Nephron progenitor cell (in vitro differentiated cells): Measurements from ENCODE around the gene RASA2.

Experiments
- DNase-seq: peaks from one replicate; pipeline ENCODE4 v3.0.0; 2021
- H3K27ac Mint-ChIP-seq: 2 replicates; pipeline ENCODE4 v1.8.0; 2021; ENCODE audit warnings: mild to moderate bottlenecking, moderate library complexity, mixed read lengths
- H3K27me3 Mint-ChIP-seq: 2 replicates; pipeline ENCODE4 v1.8.0; 2021; ENCODE audit warnings: mild to moderate bottlenecking, low read depth, mixed read lengths; ENCODE audit not compliant: poor library complexity
- H3K36me3 Mint-ChIP-seq: 2 replicates; pipeline ENCODE4 v1.8.0; 2021; ENCODE audit warnings: low read depth, mixed read lengths
- H3K4me1 Mint-ChIP-seq: 2 replicates; pipeline ENCODE4 v1.8.0; 2021; ENCODE audit warnings: mixed read lengths
- H3K4me3 Mint-ChIP-seq: 2 replicates; pipeline ENCODE4 v1.8.0; 2021; ENCODE audit warnings: mild to moderate bottlenecking, moderate library complexity, mixed read lengths
- H3K9me3 Mint-ChIP-seq: 2 replicates; pipeline ENCODE4 v1.8.0; 2021; ENCODE audit warnings: mild to moderate bottlenecking, moderate library complexity, mixed read lengths
- TF ChIP-seq, protein P1 (sequence below): fragments of 200-600 bp; sonication (generic); IDR thresholded peaks from 2 replicates; pipeline ENCODE4 v1.5.0; 2021; ENCODE audit warnings: antibody characterized with exemption

Gene RASA2

DNA sequence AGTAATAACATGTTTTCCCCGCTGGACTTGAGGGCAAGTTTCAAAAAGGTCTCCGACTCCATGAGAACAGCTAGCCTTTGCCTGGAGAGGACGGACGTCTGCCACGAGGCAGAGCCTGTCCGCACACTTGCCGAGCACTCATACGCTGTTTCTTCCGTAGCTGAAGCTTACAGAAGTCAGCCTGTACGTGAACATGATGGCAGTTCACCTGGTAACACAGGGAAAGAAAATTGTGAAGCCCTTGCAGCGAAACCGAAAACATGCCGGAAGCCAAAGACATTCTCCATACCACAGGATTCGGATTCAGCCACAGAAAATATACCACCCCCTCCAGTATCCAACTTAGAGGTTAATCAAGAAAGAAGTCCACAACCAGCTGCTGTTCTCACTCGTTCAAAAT is 43.9 kb upstream of the RASA2 start:
- peaks cover 4% of the 10 kb centered on the region for H3K27me3 Mint-ChIP-seq
- no peak overlapping the region for H3K27ac Mint-ChIP-seq
- no peak overlapping the region for H3K4me3 Mint-ChIP-seq
- TF ChIP-seq, protein P1, sequence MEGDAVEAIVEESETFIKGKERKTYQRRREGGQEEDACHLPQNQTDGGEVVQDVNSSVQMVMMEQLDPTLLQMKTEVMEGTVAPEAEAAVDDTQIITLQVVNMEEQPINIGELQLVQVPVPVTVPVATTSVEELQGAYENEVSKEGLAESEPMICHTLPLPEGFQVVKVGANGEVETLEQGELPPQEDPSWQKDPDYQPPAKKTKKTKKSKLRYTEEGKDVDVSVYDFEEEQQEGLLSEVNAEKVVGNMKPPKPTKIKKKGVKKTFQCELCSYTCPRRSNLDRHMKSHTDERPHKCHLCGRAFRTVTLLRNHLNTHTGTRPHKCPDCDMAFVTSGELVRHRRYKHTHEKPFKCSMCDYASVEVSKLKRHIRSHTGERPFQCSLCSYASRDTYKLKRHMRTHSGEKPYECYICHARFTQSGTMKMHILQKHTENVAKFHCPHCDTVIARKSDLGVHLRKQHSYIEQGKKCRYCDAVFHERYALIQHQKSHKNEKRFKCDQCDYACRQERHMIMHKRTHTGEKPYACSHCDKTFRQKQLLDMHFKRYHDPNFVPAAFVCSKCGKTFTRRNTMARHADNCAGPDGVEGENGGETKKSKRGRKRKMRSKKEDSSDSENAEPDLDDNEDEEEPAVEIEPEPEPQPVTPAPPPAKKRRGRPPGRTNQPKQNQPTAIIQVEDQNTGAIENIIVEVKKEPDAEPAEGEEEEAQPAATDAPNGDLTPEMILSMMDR: no peak
- peaks cover 36% of the 10 kb centered on the region for H3K4me1 Mint-ChIP-seq
- H3K9me3 Mint-ChIP-seq: peaks cover 18% of the 10 kb centered on the region
- no peak for DNase-seq
- H3K36me3 Mint-ChIP-seq: peaks cover 60% of the 10 kb centered on the region

DNA sequence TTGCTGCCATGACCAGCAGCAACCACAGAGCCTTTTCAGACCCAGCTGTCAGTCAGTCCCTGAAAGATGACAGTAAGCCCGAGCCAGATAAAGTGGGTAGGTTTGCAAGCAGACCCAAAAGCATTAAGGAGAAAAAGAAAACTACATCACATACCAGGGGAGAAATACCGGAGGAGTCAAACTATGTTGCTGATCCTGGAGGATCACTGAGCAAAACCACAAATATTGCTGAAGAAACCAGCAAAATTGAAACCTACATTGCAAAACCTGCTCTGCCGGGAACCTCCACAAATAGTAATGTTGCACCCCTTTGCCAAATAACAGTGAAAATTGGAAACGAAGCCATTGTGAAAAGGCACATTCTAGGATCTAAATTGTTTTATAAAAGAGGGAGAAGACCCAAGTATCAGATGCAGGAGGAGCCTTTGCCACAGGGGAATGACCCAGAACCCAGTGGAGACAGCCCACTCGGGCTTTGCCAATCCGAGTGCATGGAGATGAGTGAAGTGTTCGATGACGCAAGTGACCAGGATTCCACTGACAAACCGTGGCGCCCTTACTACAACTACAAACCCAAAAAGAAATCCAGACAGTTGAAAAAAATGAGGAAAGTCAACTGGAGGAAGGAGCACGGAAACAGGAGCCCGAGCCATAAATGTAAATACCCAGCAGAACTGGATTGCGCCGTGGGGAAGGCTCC is 42.1 kb upstream of the RASA2 start:
- Mint-ChIP-seq H3K36me3 (peaks cover 54% of the 10 kb centered on the region), H3K27me3 (peaks cover 4% of the 10 kb centered on the region), H3K4me1 (peaks cover 36% of the 10 kb centered on the region), H3K27ac (no peak overlapping the region), H3K4me3 (no peak overlapping the region), H3K9me3 (peaks cover 18% of the 10 kb centered on the region)
- DNase-seq: no peak
- TF ChIP-seq, protein P1: no peak

DNA sequence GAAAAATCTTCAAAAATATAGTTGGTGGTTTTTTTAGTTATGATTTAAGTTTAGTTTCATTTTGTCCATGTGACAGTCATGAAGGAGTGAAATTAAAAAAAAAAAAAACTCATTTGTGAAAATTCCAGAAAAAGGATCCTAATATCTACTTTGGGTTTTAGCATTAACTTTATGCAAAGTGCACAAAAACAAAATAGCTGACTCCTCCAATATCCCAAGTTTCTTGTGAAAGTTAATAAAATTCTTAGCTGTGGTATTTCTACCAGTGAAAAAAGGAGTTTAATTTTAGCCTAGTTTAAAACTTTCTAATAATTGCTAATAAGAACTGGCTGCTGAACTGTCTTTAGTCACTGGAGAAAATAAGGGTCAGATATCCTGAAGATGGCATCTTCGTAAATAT is 40.8 kb upstream of the RASA2 start:
- peaks cover 35% of the 10 kb centered on the region for H3K4me1 Mint-ChIP-seq
- TF ChIP-seq, protein P1: no peak
- peaks cover 18% of the 10 kb centered on the region for H3K9me3 Mint-ChIP-seq
- DNase-seq: no peak
- no peak overlapping the region for H3K27ac Mint-ChIP-seq
- peaks cover 49% of the 10 kb centered on the region for H3K36me3 Mint-ChIP-seq
- no peak overlapping the region for H3K4me3 Mint-ChIP-seq
- H3K27me3 Mint-ChIP-seq: peaks cover 4% of the 10 kb centered on the region

DNA sequence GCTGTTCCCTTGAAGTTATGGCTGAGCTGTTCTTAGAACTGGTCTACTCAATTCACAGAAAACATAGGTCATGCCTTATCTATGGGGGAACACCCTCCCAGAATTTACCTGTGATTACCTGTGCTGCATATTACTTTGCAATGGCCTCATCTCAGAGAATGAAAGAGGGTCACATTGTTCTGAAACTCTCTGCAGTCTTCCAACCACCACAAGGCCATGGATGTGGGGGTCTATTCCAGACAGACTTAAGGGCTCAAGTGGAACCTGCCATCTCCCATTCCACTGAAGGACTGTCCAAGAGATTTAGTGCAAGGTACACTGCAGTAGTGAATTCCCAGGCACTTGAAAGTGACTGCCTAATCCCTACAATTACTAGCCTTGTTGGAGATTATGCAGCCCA is 40.1 kb upstream of the RASA2 start:
- H3K9me3 Mint-ChIP-seq: peaks cover 18% of the 10 kb centered on the region
- H3K4me3 Mint-ChIP-seq: no peak overlapping the region
- DNase-seq: no peak
- H3K4me1 Mint-ChIP-seq: peaks cover 32% of the 10 kb centered on the region
- peaks cover 4% of the 10 kb centered on the region for H3K27me3 Mint-ChIP-seq
- H3K36me3 Mint-ChIP-seq: peaks cover 49% of the 10 kb centered on the region
- no peak overlapping the region for H3K27ac Mint-ChIP-seq
- TF ChIP-seq, protein P1: no peak

DNA sequence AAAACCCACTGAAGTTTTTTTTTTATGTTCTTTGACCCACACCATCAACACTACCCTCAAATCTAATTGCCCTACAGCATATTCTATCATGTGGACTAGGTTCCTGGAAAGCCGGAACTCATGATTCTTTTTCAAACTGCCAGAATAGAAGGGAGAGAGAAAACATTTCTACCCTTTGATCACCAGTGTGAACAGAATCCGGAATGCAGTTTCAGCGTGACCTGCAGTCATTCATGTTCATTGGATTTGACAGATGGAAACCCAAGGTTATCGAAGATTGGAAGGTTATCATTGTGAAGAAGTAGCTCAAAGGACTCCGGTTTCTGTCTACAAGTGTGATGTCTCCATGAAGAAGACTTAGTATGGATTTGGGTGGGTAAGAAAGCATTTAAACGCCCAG is 39.4 kb upstream of the RASA2 start:
- Mint-ChIP-seq H3K27me3 (peaks cover 4% of the 10 kb centered on the region), H3K9me3 (peaks cover 18% of the 10 kb centered on the region), H3K4me1 (peaks cover 32% of the 10 kb centered on the region), H3K4me3 (no peak overlapping the region), H3K27ac (no peak overlapping the region), H3K36me3 (peaks cover 43% of the 10 kb centered on the region)
- TF ChIP-seq, protein P1: no peak
- DNase-seq: no peak

DNA sequence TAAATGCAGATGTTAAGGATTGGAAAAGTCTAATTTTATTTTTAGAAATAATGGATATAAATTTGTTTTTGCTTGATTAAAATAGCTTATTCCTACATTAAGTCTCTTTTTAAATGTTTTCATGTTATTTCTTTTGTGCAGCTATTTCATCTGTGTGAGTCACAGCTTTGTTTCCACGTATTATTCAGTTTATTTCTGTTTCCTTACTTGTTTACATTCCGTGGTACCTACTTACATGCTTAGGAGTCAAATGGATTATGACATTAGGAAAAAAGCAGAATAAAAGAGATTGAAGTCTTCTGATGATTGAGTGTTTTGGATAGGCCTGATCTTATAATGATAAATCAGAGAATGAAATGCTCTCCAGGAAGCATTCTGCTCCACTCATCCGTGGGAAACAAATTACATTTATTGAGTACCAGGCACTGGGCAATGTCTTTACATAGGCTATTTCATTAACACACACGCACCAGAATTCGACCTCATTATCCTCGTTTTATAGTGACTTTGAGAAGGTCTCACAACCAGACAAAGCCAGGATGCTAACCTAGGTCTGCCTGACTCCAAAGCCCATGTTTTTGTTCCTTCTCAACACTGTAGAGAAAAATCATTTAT is 38.1 kb upstream of the RASA2 start:
- no peak for DNase-seq
- H3K27me3 Mint-ChIP-seq: peaks cover 4% of the 10 kb centered on the region
- TF ChIP-seq, protein P1: no peak
- peak overlapping the region; percentile 12 for H3K27ac Mint-ChIP-seq
- peaks cover 13% of the 10 kb centered on the region for H3K9me3 Mint-ChIP-seq
- H3K4me3 Mint-ChIP-seq: no peak overlapping the region
- H3K4me1 Mint-ChIP-seq: peaks cover 32% of the 10 kb centered on the region
- peaks cover 29% of the 10 kb centered on the region for H3K36me3 Mint-ChIP-seq
